ENCODE measurements around the gene EID3.
"Not testable (repeated sequence)": the region's sequence is repeated elsewhere in the genome, so short reads cannot be mapped to it uniquely, and the experiment has no call there.

The EID3 gene

GRCh38 chr12:104321949-104322348 lies 18.4 kb downstream of the EID3 start:
- H3K36me3 ChIP-seq (ENCODE audit: insufficient read depth, low read length), result peaks cover 88% of the 10 kb centered on the region
- no peaks in the 10 kb centered on the region for H3K9me2 ChIP-seq (replicated peaks; ENCODE audit: low read depth, low read length)
- H3K9me3 ChIP-seq (ENCODE audit: insufficient read depth, low read depth, low read length), result no peaks in the 10 kb centered on the region
- TF ChIP-seq CTCF (conservative IDR thresholded peaks at IDR 0.05; ENCODE audit: low read length) (no peak), EZH2phosphoT487 (IDR thresholded peaks at IDR 0.05; ENCODE audit: borderline replicate concordance) (no peak)
- no peak overlapping the region for H2AFZ ChIP-seq (ENCODE audit: low read length)
- no peaks in the 10 kb centered on the region for H3F3A ChIP-seq (ENCODE audit: low read depth)
- no peak overlapping the region for H3K4me3 ChIP-seq (ENCODE audit: low read length, poor library complexity, severe bottlenecking)
- no peak overlapping the region for H3K9ac ChIP-seq (ENCODE audit: low read depth, low read length, poor library complexity, severe bottlenecking)
- no peaks in the 10 kb centered on the region for H3K27me3 ChIP-seq (ENCODE audit: insufficient read depth, low read length, poor library complexity, severe bottlenecking)
- H3K79me2 ChIP-seq (ENCODE audit: insufficient read depth, low read length), result no peaks in the 10 kb centered on the region
- peaks cover 3% of the 10 kb centered on the region for H4K20me1 ChIP-seq (ENCODE audit: insufficient read depth, low read length, poor library complexity, severe bottlenecking)
- H3K4me1 ChIP-seq (ENCODE audit: insufficient read depth, low read length, poor library complexity, severe bottlenecking), result no peaks in the 10 kb centered on the region
- no peak overlapping the region for H3K4me2 ChIP-seq (ENCODE audit: low read depth, low read length, poor library complexity, severe bottlenecking)

- not testable (repeated sequence) for H3K9me2 ChIP-seq (replicated peaks; ENCODE audit: low read depth, low read length); H3K79me2 ChIP-seq (ENCODE audit: insufficient read depth, low read length); H3K27me3 ChIP-seq (ENCODE audit: insufficient read depth, low read length, poor library complexity, severe bottlenecking); H4K20me1 ChIP-seq (ENCODE audit: insufficient read depth, low read length, poor library complexity, severe bottlenecking); H3K4me2 ChIP-seq (ENCODE audit: low read depth, low read length, poor library complexity, severe bottlenecking); H3K9ac ChIP-seq (ENCODE audit: low read depth, low read length, poor library complexity, severe bottlenecking); H3F3A ChIP-seq (ENCODE audit: low read depth); H3K9me3 ChIP-seq (ENCODE audit: insufficient read depth, low read depth, low read length); H3K4me3 ChIP-seq (ENCODE audit: low read length, poor library complexity, severe bottlenecking); H2AFZ ChIP-seq (ENCODE audit: low read length); H3K4me1 ChIP-seq (ENCODE audit: insufficient read depth, low read length, poor library complexity, severe bottlenecking)
- peaks cover 88% of the 10 kb centered on the region for H3K36me3 ChIP-seq (ENCODE audit: insufficient read depth, low read length)
Observed at GRCh38 chr12:104322533-104322932, 19.0 kb downstream of the EID3 start.

DNA sequence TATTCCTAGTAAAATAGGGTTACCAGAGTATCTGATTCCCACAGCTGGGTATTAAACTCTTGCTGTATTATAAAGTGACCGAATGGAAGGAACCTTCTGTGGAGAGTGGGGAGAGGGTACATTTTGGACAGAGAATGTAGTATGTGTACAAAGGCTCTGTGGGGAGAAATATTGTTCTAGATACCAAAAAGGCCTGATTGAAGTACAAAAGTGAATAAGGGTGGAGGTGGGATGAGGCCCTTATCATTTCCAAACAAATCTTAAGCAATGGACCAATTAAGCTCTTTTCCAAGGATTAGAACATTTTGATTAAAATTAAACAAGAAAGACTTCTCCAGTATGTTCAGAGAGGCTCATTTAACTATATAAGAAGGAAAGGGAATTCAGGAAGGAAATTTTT lies 20.4 kb downstream of the EID3 start:
- peaks cover 3% of the 10 kb centered on the region for H4K20me1 ChIP-seq (ENCODE audit: insufficient read depth, low read length, poor library complexity, severe bottlenecking)

DNA sequence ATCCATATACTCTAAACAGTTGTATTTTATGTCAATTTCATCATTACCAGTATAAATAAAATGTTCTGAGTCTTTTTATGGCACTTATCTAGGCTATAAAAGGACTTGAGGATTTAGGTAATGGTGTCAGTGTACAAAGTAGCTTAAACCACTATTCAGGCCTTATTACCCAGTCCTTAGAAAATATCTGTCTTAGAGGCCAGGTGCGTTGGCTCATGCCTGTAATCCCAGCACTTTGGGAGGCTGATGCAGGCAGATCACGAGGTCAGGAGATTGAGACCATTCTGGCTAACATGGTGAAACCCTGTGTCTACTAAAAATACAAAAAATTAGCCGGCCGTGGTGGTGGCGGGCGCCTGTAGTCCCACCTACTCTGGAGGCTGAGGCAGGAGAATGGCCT lies 24.7 kb downstream of the EID3 start:
- H3K4me2 ChIP-seq (ENCODE audit: low read depth, low read length, poor library complexity, severe bottlenecking); H3K4me1 ChIP-seq (ENCODE audit: insufficient read depth, low read length, poor library complexity, severe bottlenecking); H3K79me2 ChIP-seq (ENCODE audit: insufficient read depth, low read length); H3K4me3 ChIP-seq (ENCODE audit: low read length, poor library complexity, severe bottlenecking); H3K27me3 ChIP-seq (ENCODE audit: insufficient read depth, low read length, poor library complexity, severe bottlenecking); H4K20me1 ChIP-seq (ENCODE audit: insufficient read depth, low read length, poor library complexity, severe bottlenecking); H3F3A ChIP-seq (ENCODE audit: low read depth); H2AFZ ChIP-seq (ENCODE audit: low read length); H3K9ac ChIP-seq (ENCODE audit: low read depth, low read length, poor library complexity, severe bottlenecking); H3K9me3 ChIP-seq (ENCODE audit: insufficient read depth, low read depth, low read length); H3K9me2 ChIP-seq (replicated peaks; ENCODE audit: low read depth, low read length): not testable (repeated sequence)
- H3K36me3 ChIP-seq (ENCODE audit: insufficient read depth, low read length), result peaks cover 77% of the 10 kb centered on the region

More for the DNA sequence above, 20.4 kb downstream of the EID3 start:
- Histone ChIP-seq H3K4me3 (ENCODE audit: low read length, poor library complexity, severe bottlenecking) (no peak overlapping the region), H3K9me3 (ENCODE audit: insufficient read depth, low read depth, low read length) (no peaks in the 10 kb centered on the region), H3F3A (ENCODE audit: low read depth) (no peaks in the 10 kb centered on the region), H3K36me3 (ENCODE audit: insufficient read depth, low read length) (peaks cover 86% of the 10 kb centered on the region), H3K27me3 (ENCODE audit: insufficient read depth, low read length, poor library complexity, severe bottlenecking) (no peaks in the 10 kb centered on the region), H2AFZ (ENCODE audit: low read length) (no peak overlapping the region), H3K9ac (ENCODE audit: low read depth, low read length, poor library complexity, severe bottlenecking) (no peak overlapping the region), H3K79me2 (ENCODE audit: insufficient read depth, low read length) (no peaks in the 10 kb centered on the region), H3K4me1 (ENCODE audit: insufficient read depth, low read length, poor library complexity, severe bottlenecking) (no peaks in the 10 kb centered on the region), H3K4me2 (ENCODE audit: low read depth, low read length, poor library complexity, severe bottlenecking) (no peak overlapping the region), H3K9me2 (replicated peaks; ENCODE audit: low read depth, low read length) (no peaks in the 10 kb centered on the region)
- TF ChIP-seq EZH2phosphoT487 (IDR thresholded peaks at IDR 0.05; ENCODE audit: borderline replicate concordance) (no peak), CTCF (conservative IDR thresholded peaks at IDR 0.05; ENCODE audit: low read length) (no peak)

Measured in Loucy (cell line).